Testis (tissue), 2 donors: ENCODE results near the gene SEMA3F.

Experiments used
- CTCF ChIP-seq, 3 experiments: fragments of 450-650 bp in 2 of 3; fragments of 200-600 bp in 1 of 3; sonication (generic) in 1 of 3; IDR thresholded peaks; one replicate each; pipeline ENCODE4 v1.5.1; 2016 to 2019; ENCODE audit warnings: antibody characterized with exemption in 3 of 3, mild to moderate bottlenecking in 2 of 3, moderate library complexity in 1 of 3
- POLR2A ChIP-seq: fragments of 450-650 bp; IDR thresholded peaks from one replicate; pipeline ENCODE4 v1.6.1; 2017; ENCODE audit warnings: antibody characterized with exemption, mild to moderate bottlenecking, moderate library complexity

GRCh38 chr3:50165910-50166538, 10.9 kb downstream of the SEMA3F start:
- TF ChIP-seq CTCF (IDR thresholded peaks at IDR 0.05) (no peak), POLR2A (no peak)
